SU-DHL-6 (cell line): ENCODE results near the gene ADGRD1.

Experiments used
- H2AFZ ChIP-seq: fragments of 200-600 bp; sonication (generic); 2 replicates; pipeline ENCODE4 v1.6.1; 2014; ENCODE audit warnings: low read depth, mild to moderate bottlenecking, moderate library complexity, mixed read lengths, antibody characterized with exemption, low read length; ENCODE audit not compliant: severe bottlenecking
- H3F3A ChIP-seq: fragments of 200-600 bp; shearing (Covaris generic); 2 replicates; pipeline ENCODE4 v1.6.0; 2016; ENCODE audit warnings: antibody characterized with exemption, mild to moderate bottlenecking; ENCODE audit not compliant: insufficient read depth
- H3K27ac ChIP-seq: fragments of 200-600 bp; sonication (generic); 2 replicates; pipeline ENCODE4 v1.5.1; 2016; ENCODE audit warnings: low read depth, mild to moderate bottlenecking, low read length, moderate library complexity, mixed read lengths
- H3K27me3 ChIP-seq: fragments of 200-600 bp; sonication (generic), shearing (Covaris generic); 2 replicates; pipeline ENCODE4 v1.6.0; 2014; ENCODE audit warnings: mild to moderate bottlenecking, low read length
- H3K36me3 ChIP-seq: fragments of 200-600 bp; sonication (generic); 2 replicates; pipeline ENCODE4 v1.6.1; 2014; ENCODE audit warnings: mild to moderate bottlenecking, low read length, mixed read lengths
- H3K4me2 ChIP-seq: fragments of 300-600, 200-600 bp; shearing (Covaris generic), sonication (generic); 2 replicates; pipeline ENCODE4 v1.6.0; 2014; ENCODE audit warnings: low read length, low read depth, mild to moderate bottlenecking; ENCODE audit not compliant: poor library complexity, severe bottlenecking
- H3K4me3 ChIP-seq: fragments of 200-600 bp; sonication (generic); 2 replicates; pipeline ENCODE4 v1.5.1; 2014; ENCODE audit warnings: antibody characterized with exemption, low read length, mild to moderate bottlenecking, mixed read lengths; ENCODE audit not compliant: insufficient read depth, poor library complexity, severe bottlenecking
- H3K79me2 ChIP-seq: fragments of 200-600 bp; sonication (generic); 2 replicates; pipeline ENCODE4 v1.6.1; 2014; ENCODE audit warnings: mild to moderate bottlenecking, low read length, moderate library complexity; ENCODE audit not compliant: insufficient read depth
- H3K9ac ChIP-seq: fragments of 200-600 bp; sonication (generic); 2 replicates; pipeline ENCODE4 v1.7.0; 2014; ENCODE audit warnings: mild to moderate bottlenecking, low read length
- H3K9me2 ChIP-seq: fragments of 200-600 bp; sonication (generic); replicated peaks from 2 replicates; pipeline ENCODE4 v1.6.1; 2014; ENCODE audit warnings: low read length; ENCODE audit not compliant: insufficient read depth
- H3K9me3 ChIP-seq: fragments of 200-600 bp; sonication (generic); 2 replicates; pipeline ENCODE4 v1.6.1; 2014; ENCODE audit warnings: low read length, mixed read lengths; ENCODE audit not compliant: insufficient read depth
- H4K20me1 ChIP-seq: fragments of 200-600 bp; sonication (generic); 2 replicates; pipeline ENCODE4 v1.6.1; 2014; ENCODE audit warnings: low read depth, mild to moderate bottlenecking, antibody characterized with exemption, low read length, moderate library complexity, mixed read lengths
- CTCF ChIP-seq: fragments of 200-600 bp; sonication (generic); IDR thresholded peaks from one replicate; pipeline ENCODE4 v1.5.1; 2017; ENCODE audit warnings: antibody characterized with exemption, mild to moderate bottlenecking, low read length, moderate library complexity; ENCODE audit not compliant: insufficient read depth, poor library complexity, severe bottlenecking
- EZH2phosphoT487 ChIP-seq: fragments of 200-600 bp; sonication (generic), shearing (Covaris generic); conservative IDR thresholded peaks from 2 replicates; pipeline ENCODE4 v1.6.1; 2018; ENCODE audit warnings: mild to moderate bottlenecking, antibody characterized with exemption, low read length, moderate library complexity, mixed read lengths

The ADGRD1 gene

GRCh38 chr12:131108177-131108955 lies 154.7 kb downstream of the ADGRD1 start:
- TF ChIP-seq CTCF (no peak), EZH2phosphoT487 (no peak)
- H3K9me3 ChIP-seq, result no peaks in the 10 kb centered on the region
- H3K4me3 ChIP-seq, result no peak overlapping the region
- H3K36me3 ChIP-seq, result no peaks in the 10 kb centered on the region
- no peaks in the 10 kb centered on the region for H3K27me3 ChIP-seq
- no peaks in the 10 kb centered on the region for H4K20me1 ChIP-seq
- H3F3A ChIP-seq, result no peaks in the 10 kb centered on the region
- no peaks in the 10 kb centered on the region for H3K79me2 ChIP-seq
- no peak overlapping the region for H2AFZ ChIP-seq
- H3K9ac ChIP-seq, result no peak overlapping the region
- no peak overlapping the region for H3K27ac ChIP-seq
- no peak overlapping the region for H3K4me2 ChIP-seq
- no peaks in the 10 kb centered on the region for H3K9me2 ChIP-seq

- H3K27ac ChIP-seq, result no peak overlapping the region
- H3K27me3 ChIP-seq, result no peaks in the 10 kb centered on the region
- H2AFZ ChIP-seq, result no peak overlapping the region
- no peaks in the 10 kb centered on the region for H3K9me3 ChIP-seq
- no peaks in the 10 kb centered on the region for H3K9me2 ChIP-seq
- H3K4me2 ChIP-seq, result no peak overlapping the region
- no peaks in the 10 kb centered on the region for H3F3A ChIP-seq
- H3K9ac ChIP-seq, result no peak overlapping the region
- H3K36me3 ChIP-seq, result no peaks in the 10 kb centered on the region
- H4K20me1 ChIP-seq, result no peaks in the 10 kb centered on the region
- no peaks in the 10 kb centered on the region for H3K79me2 ChIP-seq
- TF ChIP-seq EZH2phosphoT487 (no peak), CTCF (no peak)
- H3K4me3 ChIP-seq, result no peak overlapping the region
These were observed 157.7 kb downstream of the ADGRD1 start for GRCh38 chr12:131111446-131111845.

GRCh38 chr12:131112021-131112420 lies 158.3 kb downstream of the ADGRD1 start:
- Histone ChIP-seq H3K36me3 (no peaks in the 10 kb centered on the region), H3K9me2 (no peaks in the 10 kb centered on the region), H2AFZ (no peak overlapping the region), H3K27ac (no peak overlapping the region), H4K20me1 (no peaks in the 10 kb centered on the region), H3K79me2 (no peaks in the 10 kb centered on the region), H3K4me2 (no peak overlapping the region), H3F3A (no peaks in the 10 kb centered on the region), H3K9me3 (no peaks in the 10 kb centered on the region), H3K9ac (no peak overlapping the region), H3K27me3 (no peaks in the 10 kb centered on the region), H3K4me3 (no peak overlapping the region)
- no peak for TF ChIP-seq CTCF
